ENCODE measurements around the gene WEE2.

Gene WEE2

GRCh38 chr7:141702892-141703291 is 5.3 kb upstream of the WEE2 start (continued):
- TF ChIP-seq ZNF398 (tag by site-specific recombination; IDR thresholded peaks at IDR 0.05) (no peak), ZFHX2 (tag by site-specific recombination; conservative IDR thresholded peaks at IDR 0.05) (no peak), ZNF843 (tag by site-specific recombination; IDR thresholded peaks at IDR 0.05) (no peak), ZNF501 (tag by site-specific recombination; IDR thresholded peaks at IDR 0.05) (no peak), ZNF555 (tag by site-specific recombination; conservative IDR thresholded peaks at IDR 0.05) (no peak), ZNF585B (tag by site-specific recombination; IDR thresholded peaks at IDR 0.05) (no peak), ZNF324 (tag by site-specific recombination; IDR thresholded peaks at IDR 0.05) (no peak), KLF9 (tag by site-specific recombination; IDR thresholded peaks at IDR 0.05; ENCODE audit: low read depth) (no peak), KLF7 (tag by site-specific recombination; IDR thresholded peaks at IDR 0.05; ENCODE audit: borderline replicate concordance) (no peak), ZNF530 (tag by site-specific recombination; IDR thresholded peaks at IDR 0.05; ENCODE audit: low read depth) (no peak), GLIS2 (tag by site-specific recombination; IDR thresholded peaks at IDR 0.05) (no peak), ZNF433 (tag by site-specific recombination; IDR thresholded peaks at IDR 0.05; ENCODE audit: low read depth) (no peak)

DNA sequence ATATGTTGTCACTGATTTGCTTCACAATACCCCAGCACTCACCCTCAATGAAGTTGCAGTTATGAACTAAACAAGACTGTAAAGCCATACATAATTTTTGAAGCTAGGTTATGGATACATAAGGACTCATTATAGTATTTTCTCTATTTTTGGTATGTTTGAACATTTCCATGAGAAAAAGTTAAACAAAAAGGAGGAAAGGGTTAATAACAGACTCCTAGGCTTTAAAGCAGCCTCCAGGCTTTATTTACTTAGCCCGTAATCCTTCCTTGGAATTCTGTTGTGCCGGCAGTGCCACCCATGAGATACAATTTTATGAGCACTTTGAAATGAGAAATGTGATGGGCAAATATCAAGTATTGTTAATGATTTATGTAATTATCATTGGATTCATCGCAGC is 4.0 kb upstream of the WEE2 start:
- TF ChIP-seq ZNF335 (tag by site-specific recombination; conservative IDR thresholded peaks at IDR 0.05) (peak; percentile 50; the same call in 1 of the 2 replicates), ZNF239 (tag by site-specific recombination; IDR thresholded peaks at IDR 0.05) (no peak), BCL11A (tag by site-specific recombination; IDR thresholded peaks at IDR 0.05; ENCODE audit: low read depth) (no peak)
- TF ChIP-seq, protein P1, sequence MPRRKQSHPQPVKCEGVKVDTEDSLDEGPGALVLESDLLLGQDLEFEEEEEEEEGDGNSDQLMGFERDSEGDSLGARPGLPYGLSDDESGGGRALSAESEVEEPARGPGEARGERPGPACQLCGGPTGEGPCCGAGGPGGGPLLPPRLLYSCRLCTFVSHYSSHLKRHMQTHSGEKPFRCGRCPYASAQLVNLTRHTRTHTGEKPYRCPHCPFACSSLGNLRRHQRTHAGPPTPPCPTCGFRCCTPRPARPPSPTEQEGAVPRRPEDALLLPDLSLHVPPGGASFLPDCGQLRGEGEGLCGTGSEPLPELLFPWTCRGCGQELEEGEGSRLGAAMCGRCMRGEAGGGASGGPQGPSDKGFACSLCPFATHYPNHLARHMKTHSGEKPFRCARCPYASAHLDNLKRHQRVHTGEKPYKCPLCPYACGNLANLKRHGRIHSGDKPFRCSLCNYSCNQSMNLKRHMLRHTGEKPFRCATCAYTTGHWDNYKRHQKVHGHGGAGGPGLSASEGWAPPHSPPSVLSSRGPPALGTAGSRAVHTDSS (tag by site-specific recombination; IDR thresholded peaks at IDR 0.05), result no peak
- POLR2A ChIA-PET, result no interaction called here
- Histone ChIP-seq H3K27ac (ENCODE audit: extremely low read depth, low read depth, low read length) (no peak overlapping the region), H3K4me3 (ENCODE audit: low read depth, low read length) (no peak overlapping the region), H3K4me1 (ENCODE audit: control insufficient read depth, insufficient read depth, low read length) (no peaks in the 10 kb centered on the region), H3K9me3 (ENCODE audit: control insufficient read depth, insufficient read depth, low read depth, low read length) (no peaks in the 10 kb centered on the region), H3K36me3 (ENCODE audit: control insufficient read depth in 2 of 2, insufficient read depth in 1 of 2, low read length in 2 of 2) (no peaks in the 10 kb centered on the region)
- CTCF ChIA-PET, result interaction anchor here (1.3 kb wide), 1 partner anchor 34 kb away, joined by 3 read pairs; no protein-coding TSS in a partner anchor

GRCh38 chr7:141704741-141705140 is 3.4 kb upstream of the WEE2 start:
- ChIA-PET POLR2A (no interaction called here), CTCF (interaction anchor here (1.3 kb wide), 1 partner anchor 33 kb away, joined by 3 read pairs; no protein-coding TSS in a partner anchor)
- TF ChIP-seq ZNF548 (tag by site-specific recombination; IDR thresholded peaks at IDR 0.05) (no peak), ZNF423 (tag by site-specific recombination; IDR thresholded peaks at IDR 0.05) (no peak), ZFP41 (tag by site-specific recombination; IDR thresholded peaks at IDR 0.05; ENCODE audit: borderline replicate concordance) (no peak), ZBTB8A (tag by site-specific recombination; IDR thresholded peaks at IDR 0.05) (no peak), ZNF302 (tag by site-specific recombination; IDR thresholded peaks at IDR 0.05; ENCODE audit: low read depth) (no peak), FEZF1 (tag by site-specific recombination; IDR thresholded peaks at IDR 0.05) (no peak), ZNF658 (tag by site-specific recombination; IDR thresholded peaks at IDR 0.05) (no peak)
- Histone ChIP-seq H3K36me3 (ENCODE audit: control insufficient read depth in 2 of 2, insufficient read depth in 1 of 2, low read length in 2 of 2) (no peaks in the 10 kb centered on the region), H3K4me3 (ENCODE audit: low read depth, low read length) (no peak overlapping the region), H3K9me3 (ENCODE audit: control insufficient read depth, insufficient read depth, low read depth, low read length) (no peaks in the 10 kb centered on the region), H3K4me1 (ENCODE audit: control insufficient read depth, insufficient read depth, low read length) (no peaks in the 10 kb centered on the region), H3K27ac (ENCODE audit: extremely low read depth, low read depth, low read length) (no peak overlapping the region)

Data from HEK293 (cell line).